Astrocyte (in vitro differentiated cells and primary cell): ENCODE results near the gene SCRN1.

ENCODE experiments used
- CTCF ChIP-seq: IDR thresholded peaks from 2 replicates; pipeline ENCODE4 v1.5.1; 2011; ENCODE audit warnings: low read depth, mild to moderate bottlenecking, inconsistent platforms, low read length, moderate library complexity; ENCODE audit not compliant: insufficient read depth
- EZH2 ChIP-seq: IDR thresholded peaks from 2 replicates; pipeline ENCODE4 v1.6.1; 2012; ENCODE audit warnings: mild to moderate bottlenecking, low read length, inconsistent platforms; ENCODE audit not compliant: insufficient read depth

DNA sequence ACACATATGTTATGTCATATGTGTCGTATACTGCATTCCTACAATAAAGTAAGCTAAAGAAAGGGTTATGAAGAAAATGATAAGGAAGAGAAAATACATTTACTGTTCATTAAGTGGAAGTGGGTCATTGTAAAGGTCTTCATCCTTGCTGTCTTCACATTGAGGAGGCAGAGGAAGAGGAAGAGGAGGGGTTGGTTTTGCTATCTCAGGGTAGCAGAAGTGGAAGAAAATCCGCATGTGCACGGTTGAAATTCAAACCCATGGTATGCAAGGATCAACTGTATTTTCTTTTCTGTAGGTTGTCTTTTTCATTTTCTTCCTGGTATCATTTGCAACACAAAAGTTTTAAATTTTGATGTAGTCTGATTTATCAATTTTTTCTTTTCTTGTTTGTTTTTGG lies 44.9 kb upstream of the SCRN1 start:
- no peak for TF ChIP-seq CTCF
- TF ChIP-seq EZH2, result no peak
